HEK293 (cell line): ENCODE measurements around the gene ZNF329.

ENCODE experiments used
- SALL2 ChIP-seq: fragments of 450-650 bp; formaldehyde crosslinking; IDR thresholded peaks from 2 replicates; pipeline ENCODE4 v1.5.0; 2017; ENCODE audit warnings: missing biosample characterization, mild to moderate bottlenecking, missing genetic modification characterization, borderline replicate concordance
- ZNF664 ChIP-seq: fragments of 450-650 bp; formaldehyde crosslinking; IDR thresholded peaks from 2 replicates; pipeline ENCODE4 v1.5.1; 2016; ENCODE audit warnings: missing biosample characterization, missing genetic modification characterization
- TF ChIP-seq, protein P1 (sequence below): fragments of 450-650 bp; formaldehyde crosslinking; IDR thresholded peaks from 2 replicates; pipeline ENCODE4 v1.5.1; 2016; ENCODE audit warnings: missing biosample characterization, missing genetic modification characterization
- TF ChIP-seq, protein P2 (sequence below): IDR thresholded peaks from 2 replicates; pipeline ENCODE4 v1.6.1; 2011; ENCODE audit warnings: mild to moderate bottlenecking, low read depth, low read length, borderline replicate concordance
- TF ChIP-seq, protein P3 (sequence below): fragments of 450-650 bp; formaldehyde crosslinking; IDR thresholded peaks from 2 replicates; pipeline ENCODE4 v1.5.1; 2017; ENCODE audit warnings: missing biosample characterization, missing genetic modification characterization
- TF ChIP-seq, protein P4 (sequence below): fragments of 450-650 bp; formaldehyde crosslinking; IDR thresholded peaks from 2 replicates; pipeline ENCODE4 v1.5.1; 2016; ENCODE audit warnings: missing biosample characterization, missing genetic modification characterization

Gene ZNF329

DNA sequence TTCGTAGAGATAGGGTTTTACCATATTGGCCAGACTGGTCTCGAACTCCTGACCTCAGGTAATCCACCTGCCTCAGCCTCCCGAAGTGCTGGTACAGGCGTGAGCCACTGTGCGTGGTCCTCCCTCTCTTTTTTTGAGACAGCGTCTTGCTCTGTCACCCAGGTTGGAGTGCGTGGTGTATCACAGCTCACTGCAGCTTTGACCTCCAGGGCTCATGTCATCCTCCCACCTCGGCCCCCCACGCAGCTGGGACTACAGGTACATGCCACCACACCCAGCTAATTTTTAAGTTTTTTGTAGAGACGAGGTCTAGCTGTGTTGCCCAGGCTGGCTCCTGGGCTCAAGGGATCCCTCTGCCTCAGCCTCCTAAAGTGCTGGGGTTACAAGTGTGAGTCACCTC is 70.8 kb downstream of the ZNF329 start (continued):
- TF ChIP-seq, protein P1, sequence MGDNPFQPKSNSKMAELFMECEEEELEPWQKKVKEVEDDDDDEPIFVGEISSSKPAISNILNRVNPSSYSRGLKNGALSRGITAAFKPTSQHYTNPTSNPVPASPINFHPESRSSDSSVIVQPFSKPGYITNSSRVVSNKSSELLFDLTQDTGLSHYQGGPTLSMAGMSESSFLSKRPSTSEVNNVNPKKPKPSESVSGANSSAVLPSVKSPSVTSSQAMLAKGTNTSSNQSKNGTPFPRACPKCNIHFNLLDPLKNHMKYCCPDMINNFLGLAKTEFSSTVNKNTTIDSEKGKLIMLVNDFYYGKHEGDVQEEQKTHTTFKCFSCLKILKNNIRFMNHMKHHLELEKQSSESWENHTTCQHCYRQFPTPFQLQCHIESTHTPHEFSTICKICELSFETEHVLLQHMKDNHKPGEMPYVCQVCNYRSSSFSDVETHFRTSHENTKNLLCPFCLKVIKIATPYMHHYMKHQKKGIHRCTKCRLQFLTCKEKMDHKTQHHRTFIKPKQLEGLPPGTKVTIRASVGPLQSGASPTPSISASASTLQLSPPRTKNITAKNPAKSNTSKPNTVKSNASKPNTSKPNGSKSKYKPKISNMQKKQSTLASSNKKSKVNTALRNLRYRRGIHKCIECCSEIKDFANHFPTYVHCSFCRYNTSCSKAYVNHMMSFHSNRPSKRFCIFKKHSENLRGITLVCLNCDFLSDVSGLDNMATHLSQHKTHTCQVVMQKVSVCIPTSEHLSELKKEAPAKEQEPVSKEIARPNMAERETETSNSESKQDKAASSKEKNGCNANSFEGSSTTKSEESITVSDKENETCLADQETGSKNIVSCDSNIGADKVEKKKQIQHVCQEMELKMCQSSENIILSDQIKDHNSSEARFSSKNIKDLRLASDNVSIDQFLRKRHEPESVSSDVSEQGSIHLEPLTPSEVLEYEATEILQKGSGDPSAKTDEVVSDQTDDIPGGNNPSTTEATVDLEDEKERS (tag by site-specific recombination): no peak
- TF ChIP-seq, protein P2, sequence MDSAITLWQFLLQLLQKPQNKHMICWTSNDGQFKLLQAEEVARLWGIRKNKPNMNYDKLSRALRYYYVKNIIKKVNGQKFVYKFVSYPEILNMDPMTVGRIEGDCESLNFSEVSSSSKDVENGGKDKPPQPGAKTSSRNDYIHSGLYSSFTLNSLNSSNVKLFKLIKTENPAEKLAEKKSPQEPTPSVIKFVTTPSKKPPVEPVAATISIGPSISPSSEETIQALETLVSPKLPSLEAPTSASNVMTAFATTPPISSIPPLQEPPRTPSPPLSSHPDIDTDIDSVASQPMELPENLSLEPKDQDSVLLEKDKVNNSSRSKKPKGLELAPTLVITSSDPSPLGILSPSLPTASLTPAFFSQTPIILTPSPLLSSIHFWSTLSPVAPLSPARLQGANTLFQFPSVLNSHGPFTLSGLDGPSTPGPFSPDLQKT: no peak
- TF ChIP-seq, protein P3, sequence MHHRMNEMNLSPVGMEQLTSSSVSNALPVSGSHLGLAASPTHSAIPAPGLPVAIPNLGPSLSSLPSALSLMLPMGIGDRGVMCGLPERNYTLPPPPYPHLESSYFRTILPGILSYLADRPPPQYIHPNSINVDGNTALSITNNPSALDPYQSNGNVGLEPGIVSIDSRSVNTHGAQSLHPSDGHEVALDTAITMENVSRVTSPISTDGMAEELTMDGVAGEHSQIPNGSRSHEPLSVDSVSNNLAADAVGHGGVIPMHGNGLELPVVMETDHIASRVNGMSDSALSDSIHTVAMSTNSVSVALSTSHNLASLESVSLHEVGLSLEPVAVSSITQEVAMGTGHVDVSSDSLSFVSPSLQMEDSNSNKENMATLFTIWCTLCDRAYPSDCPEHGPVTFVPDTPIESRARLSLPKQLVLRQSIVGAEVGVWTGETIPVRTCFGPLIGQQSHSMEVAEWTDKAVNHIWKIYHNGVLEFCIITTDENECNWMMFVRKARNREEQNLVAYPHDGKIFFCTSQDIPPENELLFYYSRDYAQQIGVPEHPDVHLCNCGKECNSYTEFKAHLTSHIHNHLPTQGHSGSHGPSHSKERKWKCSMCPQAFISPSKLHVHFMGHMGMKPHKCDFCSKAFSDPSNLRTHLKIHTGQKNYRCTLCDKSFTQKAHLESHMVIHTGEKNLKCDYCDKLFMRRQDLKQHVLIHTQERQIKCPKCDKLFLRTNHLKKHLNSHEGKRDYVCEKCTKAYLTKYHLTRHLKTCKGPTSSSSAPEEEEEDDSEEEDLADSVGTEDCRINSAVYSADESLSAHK (tag by site-specific recombination): no peak
- TF ChIP-seq SALL2 (tag by site-specific recombination): no peak
- TF ChIP-seq, protein P4, sequence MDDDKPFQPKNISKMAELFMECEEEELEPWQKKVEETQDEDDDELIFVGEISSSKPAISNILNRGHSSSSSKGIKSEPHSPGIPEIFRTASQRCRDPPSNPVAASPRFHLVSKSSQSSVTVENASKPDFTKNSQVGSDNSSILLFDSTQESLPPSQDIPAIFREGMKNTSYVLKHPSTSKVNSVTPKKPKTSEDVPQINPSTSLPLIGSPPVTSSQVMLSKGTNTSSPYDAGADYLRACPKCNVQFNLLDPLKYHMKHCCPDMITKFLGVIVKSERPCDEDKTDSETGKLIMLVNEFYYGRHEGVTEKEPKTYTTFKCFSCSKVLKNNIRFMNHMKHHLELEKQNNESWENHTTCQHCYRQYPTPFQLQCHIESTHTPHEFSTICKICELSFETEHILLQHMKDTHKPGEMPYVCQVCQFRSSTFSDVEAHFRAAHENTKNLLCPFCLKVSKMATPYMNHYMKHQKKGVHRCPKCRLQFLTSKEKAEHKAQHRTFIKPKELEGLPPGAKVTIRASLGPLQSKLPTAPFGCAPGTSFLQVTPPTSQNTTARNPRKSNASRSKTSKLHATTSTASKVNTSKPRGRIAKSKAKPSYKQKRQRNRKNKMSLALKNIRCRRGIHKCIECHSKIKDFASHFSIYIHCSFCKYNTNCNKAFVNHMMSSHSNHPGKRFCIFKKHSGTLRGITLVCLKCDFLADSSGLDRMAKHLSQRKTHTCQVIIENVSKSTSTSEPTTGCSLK (tag by site-specific recombination): no peak
- TF ChIP-seq ZNF664: no peak
